HEK293 (cell line): ENCODE results near the gene KIRREL3.

Source experiments
- CTCF ChIA-PET: fragments of 350-600 bp; formaldehyde crosslinking; extraction: SDS; loops from one replicate; lab custom pipeline; 2021; ENCODE audit warnings: antibody characterized with exemption; lab: Yijun Ruan, JAX
- POLR2A ChIA-PET: fragments of 300-600 bp; formaldehyde crosslinking; extraction: SDS; loops from one replicate; lab custom pipeline; 2020; ENCODE audit warnings: antibody characterized with exemption, inconsistent platforms; lab: Yijun Ruan, JAX
- H3K27ac ChIP-seq: fragments of 200-500 bp; sonication (Bioruptor generic); 2 replicates; pipeline ENCODE4 v1.5.1; 2014; ENCODE audit warnings: low read depth, low read length, control low read depth, inconsistent platforms; ENCODE audit errors: extremely low read depth
- H3K36me3 ChIP-seq, 2 experiments: fragments of 200-500 bp in 1 of 2; sonication (Bioruptor generic) in 1 of 2; 1 replicate in 1 of 2; 2 replicates in 1 of 2; pipeline ENCODE4 v1.5.1; 2014 to 2017; ENCODE audit warnings: inconsistent platforms in 2 of 2, low read length in 2 of 2; ENCODE audit not compliant: control insufficient read depth in 2 of 2, insufficient read depth in 1 of 2
- H3K4me1 ChIP-seq: fragments of 200-500 bp; sonication (Bioruptor generic); 2 replicates; pipeline ENCODE4 v1.5.1; 2014; ENCODE audit warnings: mild to moderate bottlenecking, low read length, inconsistent platforms; ENCODE audit not compliant: control insufficient read depth, insufficient read depth
- H3K4me3 ChIP-seq: 2 replicates; pipeline ENCODE4 v1.5.1; 2011; ENCODE audit warnings: low read depth, mild to moderate bottlenecking, control low read depth, low read length, moderate library complexity
- H3K9me3 ChIP-seq: fragments of 200-500 bp; sonication (Bioruptor generic); 2 replicates; pipeline ENCODE4 v1.5.1; 2014; ENCODE audit warnings: low read depth, low read length, inconsistent platforms; ENCODE audit not compliant: control insufficient read depth, insufficient read depth
- EGR2 ChIP-seq: fragments of 450-650 bp; formaldehyde crosslinking; IDR thresholded peaks from 2 replicates; pipeline ENCODE4 v1.5.1; 2016; ENCODE audit warnings: low read depth, missing biosample characterization, missing genetic modification characterization
- ZBTB11 ChIP-seq: fragments of 450-650 bp; formaldehyde crosslinking; conservative IDR thresholded peaks from 2 replicates; pipeline ENCODE4 v1.5.1; 2016; ENCODE audit warnings: low read depth, missing biosample characterization, missing genetic modification characterization
- ZEB2 ChIP-seq: fragments of 450-650 bp; formaldehyde crosslinking; IDR thresholded peaks from 2 replicates; pipeline ENCODE4 v1.5.1; 2016; ENCODE audit warnings: missing biosample characterization, missing genetic modification characterization
- ZNF280D ChIP-seq: fragments of 450-650 bp; formaldehyde crosslinking; IDR thresholded peaks from 2 replicates; pipeline ENCODE4 v1.5.1; 2016; ENCODE audit warnings: missing biosample characterization, missing genetic modification characterization
- ZNF311 ChIP-seq: fragments of 450-650 bp; formaldehyde crosslinking; IDR thresholded peaks from 2 replicates; pipeline ENCODE4 v1.5.1; 2017; ENCODE audit warnings: missing biosample characterization, missing genetic modification characterization, borderline replicate concordance
- ZNF324 ChIP-seq: fragments of 450-650 bp; formaldehyde crosslinking; IDR thresholded peaks from 2 replicates; pipeline ENCODE4 v1.5.1; 2016; ENCODE audit warnings: missing biosample characterization, missing genetic modification characterization
- ZNF530 ChIP-seq: fragments of 450-650 bp; formaldehyde crosslinking; IDR thresholded peaks from 2 replicates; pipeline ENCODE4 v1.5.1; 2016; ENCODE audit warnings: low read depth, missing biosample characterization, missing genetic modification characterization
- ZNF558 ChIP-seq: fragments of 450-650 bp; formaldehyde crosslinking; IDR thresholded peaks from 2 replicates; pipeline ENCODE4 v1.5.1; 2016; ENCODE audit warnings: missing biosample characterization, missing genetic modification characterization
- ZNF585B ChIP-seq: fragments of 450-650 bp; formaldehyde crosslinking; IDR thresholded peaks from 2 replicates; pipeline ENCODE4 v1.5.1; 2016; ENCODE audit warnings: missing biosample characterization, missing genetic modification characterization
- ZNF704 ChIP-seq: fragments of 450-650 bp; formaldehyde crosslinking; IDR thresholded peaks from 2 replicates; pipeline ENCODE4 v1.5.1; 2016; ENCODE audit warnings: missing biosample characterization, missing genetic modification characterization
- ZNF837 ChIP-seq: fragments of 450-650 bp; formaldehyde crosslinking; IDR thresholded peaks from 2 replicates; pipeline ENCODE4 v1.5.1; 2016; ENCODE audit warnings: missing biosample characterization, missing genetic modification characterization
- TF ChIP-seq, protein P1 (sequence below): fragments of 450-650 bp; formaldehyde crosslinking; IDR thresholded peaks from 2 replicates; pipeline ENCODE4 v1.5.1; 2016; ENCODE audit warnings: missing biosample characterization, missing genetic modification characterization, borderline replicate concordance
- TF ChIP-seq, protein P2 (sequence below): IDR thresholded peaks from 2 replicates; pipeline ENCODE4 v1.6.1; 2011; ENCODE audit warnings: mild to moderate bottlenecking, low read depth, low read length, borderline replicate concordance

Gene KIRREL3

DNA sequence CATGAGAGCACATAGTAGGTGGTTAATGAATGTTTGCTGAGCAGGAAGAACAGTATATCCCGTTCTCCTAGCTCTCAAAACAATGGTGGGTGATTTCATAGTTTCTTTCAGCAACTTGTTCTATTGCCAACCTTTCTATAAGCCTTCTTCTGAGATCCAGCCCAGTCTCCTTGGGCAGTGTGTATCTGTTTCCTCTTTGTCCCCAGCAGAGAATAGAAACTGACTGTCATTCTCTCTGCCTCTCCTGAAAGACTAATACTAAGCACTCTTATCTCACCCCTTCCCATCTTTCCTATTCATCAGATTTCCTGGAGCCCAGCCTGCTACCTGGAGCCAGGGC, 372.1 kb downstream of the KIRREL3 start (continued):
- TF ChIP-seq ZEB2: no peak

GRCh38 chr11:126627421-126627820, 373.1 kb downstream of the KIRREL3 start:
- H3K4me3 ChIP-seq: no peak overlapping the region
- H3K9me3 ChIP-seq: no peaks in the 10 kb centered on the region
- no peaks in the 10 kb centered on the region for H3K4me1 ChIP-seq
- POLR2A ChIA-PET: no interaction called here
- TF ChIP-seq ZNF530 (tag by site-specific recombination): no peak
- TF ChIP-seq ZNF704 (tag by site-specific recombination): no peak
- TF ChIP-seq EGR2 (tag by site-specific recombination): no peak
- TF ChIP-seq ZNF324 (tag by site-specific recombination): no peak
- TF ChIP-seq ZNF558: no peak
- TF ChIP-seq, protein P1, sequence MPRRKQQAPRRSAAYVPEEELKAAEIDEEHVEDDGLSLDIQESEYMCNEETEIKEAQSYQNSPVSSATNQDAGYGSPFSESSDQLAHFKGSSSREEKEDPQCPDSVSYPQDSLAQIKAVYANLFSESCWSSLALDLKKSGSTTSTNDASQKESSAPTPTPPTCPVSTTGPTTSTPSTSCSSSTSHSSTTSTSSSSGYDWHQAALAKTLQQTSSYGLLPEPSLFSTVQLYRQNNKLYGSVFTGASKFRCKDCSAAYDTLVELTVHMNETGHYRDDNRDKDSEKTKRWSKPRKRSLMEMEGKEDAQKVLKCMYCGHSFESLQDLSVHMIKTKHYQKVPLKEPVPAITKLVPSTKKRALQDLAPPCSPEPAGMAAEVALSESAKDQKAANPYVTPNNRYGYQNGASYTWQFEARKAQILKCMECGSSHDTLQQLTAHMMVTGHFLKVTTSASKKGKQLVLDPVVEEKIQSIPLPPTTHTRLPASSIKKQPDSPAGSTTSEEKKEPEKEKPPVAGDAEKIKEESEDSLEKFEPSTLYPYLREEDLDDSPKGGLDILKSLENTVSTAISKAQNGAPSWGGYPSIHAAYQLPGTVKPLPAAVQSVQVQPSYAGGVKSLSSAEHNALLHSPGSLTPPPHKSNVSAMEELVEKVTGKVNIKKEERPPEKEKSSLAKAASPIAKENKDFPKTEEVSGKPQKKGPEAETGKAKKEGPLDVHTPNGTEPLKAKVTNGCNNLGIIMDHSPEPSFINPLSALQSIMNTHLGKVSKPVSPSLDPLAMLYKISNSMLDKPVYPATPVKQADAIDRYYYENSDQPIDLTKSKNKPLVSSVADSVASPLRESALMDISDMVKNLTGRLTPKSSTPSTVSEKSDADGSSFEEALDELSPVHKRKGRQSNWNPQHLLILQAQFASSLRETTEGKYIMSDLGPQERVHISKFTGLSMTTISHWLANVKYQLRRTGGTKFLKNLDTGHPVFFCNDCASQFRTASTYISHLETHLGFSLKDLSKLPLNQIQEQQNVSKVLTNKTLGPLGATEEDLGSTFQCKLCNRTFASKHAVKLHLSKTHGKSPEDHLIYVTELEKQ: no peak
- TF ChIP-seq ZNF585B (tag by site-specific recombination): no peak
- TF ChIP-seq ZNF837: no peak
- TF ChIP-seq ZNF311 (tag by site-specific recombination): no peak
- no peak for TF ChIP-seq ZNF280D (tag by site-specific recombination)
- TF ChIP-seq ZBTB11 (tag by site-specific recombination): no peak
- TF ChIP-seq, protein P2, sequence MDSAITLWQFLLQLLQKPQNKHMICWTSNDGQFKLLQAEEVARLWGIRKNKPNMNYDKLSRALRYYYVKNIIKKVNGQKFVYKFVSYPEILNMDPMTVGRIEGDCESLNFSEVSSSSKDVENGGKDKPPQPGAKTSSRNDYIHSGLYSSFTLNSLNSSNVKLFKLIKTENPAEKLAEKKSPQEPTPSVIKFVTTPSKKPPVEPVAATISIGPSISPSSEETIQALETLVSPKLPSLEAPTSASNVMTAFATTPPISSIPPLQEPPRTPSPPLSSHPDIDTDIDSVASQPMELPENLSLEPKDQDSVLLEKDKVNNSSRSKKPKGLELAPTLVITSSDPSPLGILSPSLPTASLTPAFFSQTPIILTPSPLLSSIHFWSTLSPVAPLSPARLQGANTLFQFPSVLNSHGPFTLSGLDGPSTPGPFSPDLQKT: no peak
- no peak overlapping the region for H3K27ac ChIP-seq
- H3K36me3 ChIP-seq: no peaks in the 10 kb centered on the region
- CTCF ChIA-PET: interaction anchor here (1.0 kb wide), 1 partner anchor 183 kb away, joined by 3 read pairs; no protein-coding TSS in a partner anchor
